Measurements from ENCODE around the gene ST8SIA1. TPM values are rescaled to one million over a fixed set of nuclear protein-coding genes. Genes with fewer than 3 reads are reported as not detected.

Gene ST8SIA1
- total RNA-seq, 1 experiment from 2014 or later = not detected

DNA sequence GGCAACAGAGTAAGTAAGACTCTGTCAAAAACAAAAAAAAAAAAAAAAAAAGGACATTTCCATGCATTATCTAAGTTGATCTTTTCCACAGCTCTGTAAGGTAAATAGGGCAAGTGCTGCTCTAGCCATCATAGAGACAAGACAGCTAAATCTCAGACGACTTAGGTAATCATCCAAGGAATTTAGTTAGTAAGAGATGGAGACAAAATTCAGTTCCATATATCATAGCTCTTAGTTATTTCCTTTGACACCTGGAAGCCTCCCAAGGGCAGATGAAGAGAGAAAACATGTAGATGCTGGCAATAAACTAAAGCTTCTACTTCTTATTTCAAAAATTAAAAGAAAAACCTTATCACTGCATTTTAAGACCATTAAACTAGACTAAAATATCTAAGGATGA, 48.7 kb downstream of the ST8SIA1 start:
- intact Hi-C loops (cut with micrococcal nuclease) = no loop called here
- CTCF ChIA-PET = no interaction called here
- ATAC-seq (no peak), DNase-seq (no peak)
- Histone ChIP-seq H3K9me2 (replicated peaks; ENCODE audit: low read length) (no peaks in the 10 kb centered on the region), H3K36me3 (ENCODE audit: low read depth, low read length) (no peaks in the 10 kb centered on the region), H3K4me3 (ENCODE audit: low read length) (no peak overlapping the region), H3K4me2 (ENCODE audit: low read length) (no peak overlapping the region), H3K27ac (ENCODE audit: low read length) (no peak overlapping the region), H3F3A (ENCODE audit: low read length, unreplicated experiment) (no peaks in the 10 kb centered on the region), H3K9me3 (ENCODE audit: low read length) (no peaks in the 10 kb centered on the region), H3K4me1 (ENCODE audit: insufficient read depth, low read length) (peaks cover 19% of the 10 kb centered on the region), H3K27me3 (ENCODE audit: low read length) (no peaks in the 10 kb centered on the region), H2AFZ (ENCODE audit: low read length) (no peak overlapping the region), H3K9ac (ENCODE audit: low read length) (no peak overlapping the region), H4K20me1 (ENCODE audit: low read length) (no peaks in the 10 kb centered on the region), H3K79me2 (ENCODE audit: low read length) (no peaks in the 10 kb centered on the region)
- POLR2A ChIA-PET (ENCODE audit: unreplicated experiment) = no interaction called here
- TF ChIP-seq, protein P1, sequence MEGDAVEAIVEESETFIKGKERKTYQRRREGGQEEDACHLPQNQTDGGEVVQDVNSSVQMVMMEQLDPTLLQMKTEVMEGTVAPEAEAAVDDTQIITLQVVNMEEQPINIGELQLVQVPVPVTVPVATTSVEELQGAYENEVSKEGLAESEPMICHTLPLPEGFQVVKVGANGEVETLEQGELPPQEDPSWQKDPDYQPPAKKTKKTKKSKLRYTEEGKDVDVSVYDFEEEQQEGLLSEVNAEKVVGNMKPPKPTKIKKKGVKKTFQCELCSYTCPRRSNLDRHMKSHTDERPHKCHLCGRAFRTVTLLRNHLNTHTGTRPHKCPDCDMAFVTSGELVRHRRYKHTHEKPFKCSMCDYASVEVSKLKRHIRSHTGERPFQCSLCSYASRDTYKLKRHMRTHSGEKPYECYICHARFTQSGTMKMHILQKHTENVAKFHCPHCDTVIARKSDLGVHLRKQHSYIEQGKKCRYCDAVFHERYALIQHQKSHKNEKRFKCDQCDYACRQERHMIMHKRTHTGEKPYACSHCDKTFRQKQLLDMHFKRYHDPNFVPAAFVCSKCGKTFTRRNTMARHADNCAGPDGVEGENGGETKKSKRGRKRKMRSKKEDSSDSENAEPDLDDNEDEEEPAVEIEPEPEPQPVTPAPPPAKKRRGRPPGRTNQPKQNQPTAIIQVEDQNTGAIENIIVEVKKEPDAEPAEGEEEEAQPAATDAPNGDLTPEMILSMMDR (conservative IDR thresholded peaks at IDR 0.05; ENCODE audit: low read depth, low read length) = no peak
- TF ChIP-seq EZH2 (IDR thresholded peaks at IDR 0.05; ENCODE audit: low read length, unreplicated experiment) (no peak), EZH2phosphoT487 (IDR thresholded peaks at IDR 0.05; ENCODE audit: borderline replicate concordance, low read length) (no peak)
- no TSS peak for BruUV-seq (replicated peaks)

DNA sequence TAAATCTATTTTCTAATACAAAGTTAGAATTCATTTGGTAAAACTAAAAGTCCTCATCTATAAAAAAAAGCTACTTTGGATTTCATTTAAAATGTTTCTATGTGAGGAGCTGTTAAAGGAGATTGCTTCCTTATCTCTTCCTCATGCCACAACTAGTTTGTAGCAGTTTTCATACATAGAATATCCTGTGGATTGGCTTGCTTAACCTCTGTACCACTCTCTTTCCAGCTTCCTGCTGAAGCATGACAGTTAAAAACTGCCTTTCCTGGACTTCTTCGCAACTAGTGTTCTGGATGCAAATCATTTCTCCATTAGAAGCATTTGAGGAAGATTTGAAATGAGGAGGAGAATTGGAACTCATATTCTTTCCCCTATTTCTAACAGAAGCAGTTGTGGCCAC, 49.6 kb downstream of the ST8SIA1 start:
- Histone ChIP-seq H4K20me1 (ENCODE audit: low read length) (no peaks in the 10 kb centered on the region), H3K79me2 (ENCODE audit: low read length) (no peaks in the 10 kb centered on the region), H3K27ac (ENCODE audit: low read length) (no peak overlapping the region), H3K27me3 (ENCODE audit: low read length) (no peaks in the 10 kb centered on the region), H3K4me1 (ENCODE audit: insufficient read depth, low read length) (peaks cover 19% of the 10 kb centered on the region), H2AFZ (ENCODE audit: low read length) (no peak overlapping the region), H3K9me3 (ENCODE audit: low read length) (no peaks in the 10 kb centered on the region), H3K9ac (ENCODE audit: low read length) (no peak overlapping the region), H3K9me2 (replicated peaks; ENCODE audit: low read length) (no peaks in the 10 kb centered on the region), H3F3A (ENCODE audit: low read length, unreplicated experiment) (no peaks in the 10 kb centered on the region), H3K4me3 (ENCODE audit: low read length) (no peak overlapping the region), H3K36me3 (ENCODE audit: low read depth, low read length) (no peaks in the 10 kb centered on the region), H3K4me2 (ENCODE audit: low read length) (no peak overlapping the region)
- BruUV-seq (replicated peaks) = no TSS peak
- CTCF ChIA-PET = no interaction called here
- intact Hi-C loops (cut with micrococcal nuclease) = no loop called here
- ATAC-seq = no peak
- POLR2A ChIA-PET (ENCODE audit: unreplicated experiment) = no interaction called here
- TF ChIP-seq EZH2 (IDR thresholded peaks at IDR 0.05; ENCODE audit: low read length, unreplicated experiment) (no peak), EZH2phosphoT487 (IDR thresholded peaks at IDR 0.05; ENCODE audit: borderline replicate concordance, low read length) (no peak)
- TF ChIP-seq, protein P1 (conservative IDR thresholded peaks at IDR 0.05; ENCODE audit: low read depth, low read length) = no peak
- DNase-seq = no peak

DNA sequence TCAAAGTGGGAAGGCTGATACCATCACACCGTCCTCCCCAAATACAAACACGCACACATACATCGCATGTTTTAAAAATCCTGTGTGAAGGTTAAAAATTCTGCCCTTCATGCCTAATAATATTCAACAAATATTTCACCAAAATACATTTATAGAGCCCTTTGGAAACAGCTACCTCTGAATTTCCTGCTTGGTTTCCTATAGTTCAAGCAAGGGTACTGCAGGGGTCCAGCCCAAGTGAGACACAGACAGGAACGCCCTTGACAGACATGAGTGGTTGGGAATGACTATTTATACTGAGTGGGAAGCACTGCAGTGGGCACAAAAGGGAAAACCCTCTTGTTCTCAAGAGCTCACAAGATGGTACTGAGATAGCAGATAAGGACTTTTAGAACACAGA, 51.0 kb downstream of the ST8SIA1 start:
- Histone ChIP-seq H3K9me2 (replicated peaks; ENCODE audit: low read length) (no peaks in the 10 kb centered on the region), H3K9me3 (ENCODE audit: low read length) (no peaks in the 10 kb centered on the region), H3K4me3 (ENCODE audit: low read length) (no peak overlapping the region), H2AFZ (ENCODE audit: low read length) (no peak overlapping the region), H3K27ac (ENCODE audit: low read length) (peak overlapping the region; percentile 12; the same call in 1 of the 2 replicates), H3K27me3 (ENCODE audit: low read length) (no peaks in the 10 kb centered on the region), H3K79me2 (ENCODE audit: low read length) (no peaks in the 10 kb centered on the region), H4K20me1 (ENCODE audit: low read length) (no peaks in the 10 kb centered on the region), H3K4me2 (ENCODE audit: low read length) (peak overlapping the region; percentile 70; the same call in 1 of the 2 replicates), H3F3A (ENCODE audit: low read length, unreplicated experiment) (no peaks in the 10 kb centered on the region), H3K4me1 (ENCODE audit: insufficient read depth, low read length) (peaks cover 19% of the 10 kb centered on the region), H3K9ac (ENCODE audit: low read length) (no peak overlapping the region), H3K36me3 (ENCODE audit: low read depth, low read length) (no peaks in the 10 kb centered on the region)
- DNase-seq (no peak), ATAC-seq (no peak)
- intact Hi-C loops (cut with micrococcal nuclease) = no loop called here
- TF ChIP-seq EZH2phosphoT487 (IDR thresholded peaks at IDR 0.05; ENCODE audit: borderline replicate concordance, low read length) (no peak), EZH2 (IDR thresholded peaks at IDR 0.05; ENCODE audit: low read length, unreplicated experiment) (no peak)
- TF ChIP-seq, protein P1 (conservative IDR thresholded peaks at IDR 0.05; ENCODE audit: low read depth, low read length) = no peak
- POLR2A ChIA-PET (ENCODE audit: unreplicated experiment) = no interaction called here
- no TSS peak for BruUV-seq (replicated peaks)
- CTCF ChIA-PET = no interaction called here

All from PC-3 (cell line).